KBM-7 (cell line): ENCODE measurements around the gene SYNRG.
A peak's percentile ranks its signal among the peaks of the same experiment; 100 is the strongest.
"Not testable (repeated sequence)": the region's sequence is repeated elsewhere in the genome, so short reads cannot be mapped to it uniquely, and the experiment has no call there.

Experiments
- DNase-seq: peaks from one replicate; pipeline ENCODE4 v3.0.0-alpha.2; 2015
- in situ Hi-C: fragments of 300-500 bp; cut with MboI; formaldehyde crosslinking; loops from 2 replicates; pipeline ENCODE4 v1.14.3; 2020; ENCODE audit warnings: low sequenced_read_pairs, low pct_unique_long_range_greater_than_20kb, mixed read lengths

The SYNRG gene

DNA sequence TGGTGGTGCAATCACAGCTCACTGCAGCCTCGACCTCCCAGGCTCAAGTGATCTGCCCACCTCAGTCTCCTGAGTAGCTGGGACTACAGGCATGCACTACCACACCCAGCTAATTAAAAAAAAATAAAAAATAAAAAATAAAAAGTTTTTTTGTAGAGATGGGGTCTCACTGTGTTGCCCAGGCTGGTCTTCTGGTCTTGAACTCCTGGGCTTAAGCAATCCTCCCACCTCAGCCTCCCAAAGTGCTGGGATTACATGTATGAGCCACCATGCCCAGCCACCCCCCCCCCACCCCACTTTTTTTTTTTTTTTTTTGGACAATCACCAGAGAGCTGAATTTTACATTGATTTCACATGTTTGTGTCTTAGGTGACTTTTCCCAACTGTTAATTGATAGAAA lies 97.6 kb downstream of the SYNRG start:
- in situ Hi-C loops, DNase-seq: not testable (repeated sequence)

DNA sequence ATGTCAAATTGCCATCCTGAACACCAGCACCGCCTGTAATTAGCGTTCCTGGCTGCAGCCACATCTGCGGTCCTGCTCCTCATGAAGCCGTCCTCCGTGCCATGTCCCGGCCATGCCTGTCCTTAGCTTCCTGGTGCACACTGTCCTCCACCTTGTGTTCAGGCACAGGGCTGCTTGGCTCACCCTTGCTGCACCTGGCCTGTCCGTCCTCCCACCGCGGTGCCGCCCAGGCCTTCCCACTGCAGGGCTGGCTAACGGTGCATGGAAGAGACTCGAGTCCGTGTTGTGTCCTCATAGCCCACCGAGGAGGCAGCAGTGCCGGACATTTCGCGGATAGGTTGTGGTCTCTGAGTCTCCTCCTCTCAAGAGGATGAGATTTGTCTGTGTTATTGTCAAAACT lies 99.2 kb downstream of the SYNRG start:
- in situ Hi-C loops: no loop called here
- DNase-seq: no peak

DNA sequence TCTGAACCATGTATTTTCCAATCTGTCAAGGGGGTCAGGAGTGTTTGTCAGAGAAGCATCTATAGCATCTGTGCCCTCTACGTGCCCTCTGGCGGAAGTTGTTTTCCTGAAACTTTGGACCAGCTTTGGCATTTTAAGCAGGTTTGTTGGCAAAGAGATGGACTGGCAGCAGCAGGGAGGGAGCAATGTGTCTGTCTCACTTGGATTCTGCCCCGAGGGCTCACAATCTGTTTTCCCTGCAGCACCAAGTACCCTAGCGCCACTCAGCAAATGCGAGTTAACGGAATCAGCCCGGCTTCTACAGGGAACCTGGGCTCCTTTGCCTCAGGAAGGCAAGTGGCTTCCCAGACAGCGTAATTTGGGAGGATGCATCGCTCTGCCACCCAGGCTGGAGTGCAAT lies 102.1 kb downstream of the SYNRG start:
- in situ Hi-C loops: no loop called here

DNA sequence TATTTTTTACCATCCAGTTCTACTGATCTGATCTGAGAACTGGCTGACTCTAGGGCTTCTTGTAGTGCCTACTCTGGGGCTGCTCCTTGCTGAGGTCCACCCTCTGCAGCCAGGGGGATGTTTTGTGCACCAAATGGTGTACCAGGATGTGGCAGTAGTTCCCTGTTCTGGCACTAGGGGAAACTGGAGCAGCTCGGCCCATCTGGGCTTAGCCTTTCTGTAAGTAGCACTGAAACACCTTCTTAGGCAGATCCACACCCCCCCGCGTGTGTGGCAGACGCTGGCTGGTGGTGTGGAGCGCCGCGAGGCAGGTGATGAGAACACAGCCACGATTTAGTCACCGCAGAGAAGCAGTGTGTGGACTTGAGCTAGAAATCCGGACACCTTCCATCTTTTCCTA lies 102.5 kb downstream of the SYNRG start:
- in situ Hi-C loops: no loop called here

More for the DNA sequence above, 102.1 kb downstream of the SYNRG start:
- no peak for DNase-seq

DNA sequence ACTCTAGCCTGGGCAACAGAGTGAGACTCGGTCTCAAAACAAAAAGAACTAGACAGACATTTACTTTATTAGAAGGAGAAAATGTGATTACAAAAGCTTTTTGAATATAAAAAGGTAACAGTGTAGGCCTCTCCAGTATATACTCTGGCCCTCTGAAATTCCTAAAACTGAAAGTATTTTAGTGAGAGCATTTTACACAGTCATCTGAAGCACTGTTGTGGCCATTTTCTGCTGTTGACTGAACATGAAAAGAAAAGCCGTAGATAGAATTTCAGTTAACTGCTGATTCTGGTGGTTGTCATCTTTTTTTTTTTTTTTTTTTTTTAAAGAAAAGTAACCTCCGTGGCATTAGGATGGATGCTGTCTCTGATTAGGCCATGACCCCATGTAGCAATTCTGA lies 103.9 kb downstream of the SYNRG start:
- in situ Hi-C loops: no loop called here

More for the DNA sequence above, 102.5 kb downstream of the SYNRG start:
- DNase-seq: peak; percentile 58

DNA sequence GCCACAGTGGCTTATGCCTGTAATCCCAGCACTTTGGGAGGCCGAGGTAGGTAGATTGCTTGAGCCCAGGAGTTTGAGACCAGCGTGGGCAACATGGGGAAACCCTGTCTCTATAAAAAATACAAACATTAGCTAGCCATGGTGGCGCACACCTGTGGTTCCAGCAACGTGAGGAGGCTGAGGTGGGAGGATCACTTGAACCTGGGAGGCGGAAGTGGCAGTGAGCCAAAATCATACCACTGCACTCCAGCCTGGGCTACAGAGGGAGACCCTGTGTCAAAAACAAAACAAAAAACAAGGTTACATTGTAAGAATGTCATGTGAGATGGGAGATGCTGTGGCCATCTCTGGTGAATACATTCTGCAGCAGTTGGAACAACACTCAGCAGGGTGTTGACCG lies 106.1 kb downstream of the SYNRG start:
- in situ Hi-C loops: no loop called here
- no peak for DNase-seq

More for the DNA sequence above, 103.9 kb downstream of the SYNRG start:
- DNase-seq: no peak

DNA sequence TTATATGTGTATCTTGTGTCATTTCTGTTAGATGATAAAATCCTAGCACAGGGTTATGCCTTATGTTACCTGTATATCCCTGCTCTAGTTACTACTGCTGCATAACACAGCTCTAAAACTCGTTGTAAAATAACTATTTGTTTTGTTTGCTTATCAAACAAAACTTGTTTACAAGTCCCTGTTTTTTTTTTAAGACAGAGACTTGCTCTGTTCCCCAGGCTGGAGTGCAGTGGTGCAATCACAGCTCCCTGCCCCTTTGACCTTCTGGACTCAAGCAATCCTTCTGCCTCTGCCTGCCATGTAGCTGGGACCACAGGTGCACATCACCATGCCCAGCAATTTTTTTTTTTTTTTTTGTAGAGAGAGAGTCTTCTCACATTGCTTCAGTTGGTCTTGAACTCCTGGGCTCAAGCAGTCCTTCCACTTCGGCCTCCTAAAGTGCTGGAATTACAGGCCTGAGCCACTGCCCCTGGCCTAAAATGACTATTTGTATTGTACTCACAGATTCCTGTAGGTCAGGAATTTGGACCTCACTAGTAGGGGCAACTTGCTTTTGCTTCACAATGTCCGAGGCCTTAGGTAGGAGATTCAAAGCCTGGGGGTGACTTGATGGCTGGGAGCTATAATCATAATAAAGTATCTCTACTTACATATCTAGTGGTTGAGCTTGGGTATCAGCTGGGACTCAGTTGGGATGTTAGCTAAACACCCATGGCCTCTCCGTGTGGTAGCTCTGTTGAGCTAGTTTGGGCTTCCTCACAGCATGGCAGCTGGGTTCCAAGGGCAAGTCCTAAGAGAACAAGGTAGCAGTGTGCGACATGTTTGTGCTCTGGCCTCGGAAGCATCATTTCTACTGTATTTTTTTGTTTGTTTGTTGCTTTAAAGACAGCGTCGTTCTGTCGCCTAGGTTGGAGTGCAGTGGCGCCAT lies 106.9 kb downstream of the SYNRG start:
- no peak for DNase-seq
- in situ Hi-C loops: no loop called here

DNA sequence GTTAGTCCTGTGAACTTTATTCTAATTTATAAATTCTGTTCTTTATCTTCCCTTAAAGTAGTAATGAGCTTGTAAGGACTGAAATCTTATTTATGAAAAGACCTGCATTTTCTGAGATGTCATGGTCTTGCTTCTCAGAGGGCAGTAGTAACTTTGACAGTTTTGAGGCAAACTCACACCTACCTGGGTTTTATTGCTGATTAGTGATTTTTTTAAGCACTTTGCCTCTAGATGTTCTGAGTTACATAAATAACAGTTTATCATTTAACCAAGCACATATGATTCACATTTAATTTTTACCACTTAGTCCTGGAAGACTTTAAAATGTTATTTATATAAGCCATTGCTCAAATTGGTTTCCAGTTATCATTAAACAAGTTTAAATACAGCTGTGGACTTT lies 108.8 kb downstream of the SYNRG start:
- in situ Hi-C loops: no loop called here
- DNase-seq: no peak

DNA sequence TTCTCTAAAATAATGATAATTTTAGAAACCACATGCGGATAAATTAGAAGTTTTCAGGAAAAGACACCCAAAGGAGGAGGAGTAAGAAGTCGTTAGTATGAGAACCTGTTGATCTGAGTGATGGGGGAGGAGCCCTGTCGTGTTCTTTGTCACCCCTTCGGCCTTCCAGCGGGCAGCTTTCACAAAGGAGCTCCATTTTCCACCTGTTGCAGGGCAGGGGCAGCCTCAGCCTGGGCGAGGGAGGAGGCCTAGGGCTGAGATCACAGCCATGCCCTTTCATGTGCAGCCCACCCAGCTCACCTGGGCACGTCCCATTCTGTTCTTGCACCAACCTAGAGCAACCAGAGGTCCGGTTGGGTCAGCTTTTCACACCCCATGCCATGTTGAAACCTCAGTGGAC lies 114.2 kb downstream of the SYNRG start:
- no peak for DNase-seq
- in situ Hi-C loops: no loop called here

DNA sequence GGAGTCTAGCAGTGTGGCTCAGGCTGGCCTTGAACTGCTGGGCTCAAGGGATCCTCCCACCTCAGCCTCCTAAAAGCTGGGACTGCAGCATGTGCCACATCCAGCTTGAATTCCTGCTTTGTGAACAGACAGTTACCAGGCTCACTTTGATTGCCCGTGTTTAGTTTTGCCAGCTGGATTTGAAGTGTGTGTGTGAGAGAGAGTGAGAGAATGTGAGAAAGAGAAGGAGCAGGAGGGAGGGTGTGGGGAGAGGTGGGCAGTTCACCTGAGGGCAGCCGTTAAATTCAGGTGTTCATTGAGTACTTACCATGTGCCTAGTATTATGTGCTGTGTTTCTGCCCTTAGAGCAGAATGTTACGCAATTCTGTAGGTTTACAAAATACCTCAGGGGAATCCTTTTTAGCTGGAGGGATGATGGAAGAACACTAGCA lies 114.8 kb downstream of the SYNRG start:
- in situ Hi-C loops: no loop called here
- DNase-seq: no peak

DNA sequence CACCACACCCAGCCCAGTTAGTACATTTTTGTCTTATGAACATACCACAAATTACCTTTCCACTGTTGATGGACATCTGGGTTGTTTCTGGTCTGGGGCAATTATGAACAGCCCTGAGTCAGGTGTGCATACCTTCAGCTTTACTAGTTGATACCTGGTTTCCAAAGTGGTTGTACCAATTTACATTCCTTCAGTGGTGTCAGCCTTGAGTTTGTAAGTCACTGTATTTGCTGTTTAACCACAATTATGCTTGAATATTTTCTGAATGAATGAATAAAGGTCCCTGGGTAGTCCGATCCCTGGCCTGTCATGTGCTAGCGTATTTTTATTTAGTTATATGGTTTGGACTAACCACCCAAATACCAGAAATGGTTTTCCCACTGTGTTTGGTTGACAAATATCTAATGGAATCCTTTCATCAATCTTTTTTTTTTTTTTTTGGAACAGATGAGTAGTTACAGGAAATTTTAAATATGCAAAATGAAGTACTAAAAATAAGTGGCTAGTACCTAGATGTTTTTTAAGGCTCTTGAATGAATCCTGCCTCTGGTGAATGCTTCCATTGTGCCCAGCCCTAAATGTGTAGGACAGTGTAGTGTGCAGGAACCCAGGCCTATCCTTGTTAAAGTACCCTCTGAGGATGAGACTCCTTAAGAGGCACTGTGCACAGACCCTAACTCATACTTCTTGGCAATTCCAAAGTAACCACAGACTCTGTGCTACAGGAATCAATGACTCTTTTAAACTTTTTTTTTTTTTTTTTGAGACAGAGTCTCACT lies 115.8 kb downstream of the SYNRG start:
- no peak for DNase-seq
- in situ Hi-C loops: no loop called here

DNA sequence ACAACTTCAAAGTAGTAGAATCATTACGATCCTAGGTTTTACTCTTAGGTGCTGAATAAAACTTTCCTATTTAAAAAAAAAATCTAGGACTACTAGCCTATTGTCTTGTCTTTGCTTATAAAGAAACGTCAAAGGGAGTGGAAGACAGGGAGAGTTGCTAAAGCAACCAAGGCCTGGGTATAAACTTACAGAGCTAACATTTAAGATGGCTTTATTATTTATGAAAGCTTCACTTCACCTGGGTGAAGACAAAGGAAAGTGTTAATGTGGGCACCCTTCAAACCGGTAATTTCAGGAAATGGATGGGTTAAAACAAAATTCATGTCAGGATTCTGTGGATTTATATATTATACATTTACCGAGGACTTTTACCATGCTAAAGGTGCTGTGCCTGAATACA lies 117.1 kb downstream of the SYNRG start:
- peak; percentile 38 for DNase-seq
- in situ Hi-C loops: no loop called here

DNA sequence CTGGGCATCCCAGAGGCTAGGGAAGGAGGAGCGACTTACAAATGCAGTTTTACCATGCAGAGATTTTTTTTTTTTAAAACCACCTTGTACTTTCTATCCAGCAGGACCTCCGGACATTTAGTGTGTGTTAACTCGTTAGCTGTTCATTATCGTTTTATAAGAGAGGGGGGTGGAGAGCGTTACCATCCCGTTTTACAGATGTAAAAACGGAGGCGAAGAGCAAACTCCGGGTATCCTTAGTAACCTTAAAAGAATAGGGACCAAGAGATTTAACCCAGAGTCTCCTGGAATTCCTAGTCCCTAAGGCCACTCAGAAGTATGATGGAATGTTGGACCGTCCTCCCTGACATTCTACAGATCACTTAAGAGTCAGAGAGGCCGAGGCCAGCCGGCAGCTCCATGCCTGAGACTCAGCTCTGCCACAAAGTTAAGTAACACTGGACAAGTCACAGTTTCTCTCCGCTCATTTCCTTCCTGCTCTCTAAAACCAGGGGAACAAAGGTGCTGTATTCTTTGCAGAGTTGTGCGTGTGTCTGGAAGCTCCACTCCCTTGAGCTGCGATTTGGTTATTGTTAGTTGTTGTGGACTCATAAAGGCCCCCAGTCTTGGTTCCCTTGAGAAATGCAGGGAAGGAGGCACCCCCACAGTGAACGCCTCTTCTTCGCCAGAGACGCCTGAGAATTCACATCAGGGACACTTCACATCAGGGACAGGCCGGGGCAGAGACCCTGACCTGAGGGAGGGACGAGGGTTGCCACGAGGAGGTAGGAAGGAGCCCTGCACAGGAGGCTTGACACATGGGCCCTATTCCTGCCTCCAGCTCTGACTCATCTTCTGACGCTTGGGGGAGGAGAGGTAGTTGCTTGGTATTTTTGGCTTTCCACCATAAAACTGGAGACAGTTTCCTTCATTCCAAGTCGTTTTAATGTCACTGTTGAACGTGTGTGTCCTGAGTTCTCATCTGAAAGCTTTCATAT lies 118.3 kb downstream of the SYNRG start:
- in situ Hi-C loops: no loop called here
- peak; percentile 88 for DNase-seq

DNA sequence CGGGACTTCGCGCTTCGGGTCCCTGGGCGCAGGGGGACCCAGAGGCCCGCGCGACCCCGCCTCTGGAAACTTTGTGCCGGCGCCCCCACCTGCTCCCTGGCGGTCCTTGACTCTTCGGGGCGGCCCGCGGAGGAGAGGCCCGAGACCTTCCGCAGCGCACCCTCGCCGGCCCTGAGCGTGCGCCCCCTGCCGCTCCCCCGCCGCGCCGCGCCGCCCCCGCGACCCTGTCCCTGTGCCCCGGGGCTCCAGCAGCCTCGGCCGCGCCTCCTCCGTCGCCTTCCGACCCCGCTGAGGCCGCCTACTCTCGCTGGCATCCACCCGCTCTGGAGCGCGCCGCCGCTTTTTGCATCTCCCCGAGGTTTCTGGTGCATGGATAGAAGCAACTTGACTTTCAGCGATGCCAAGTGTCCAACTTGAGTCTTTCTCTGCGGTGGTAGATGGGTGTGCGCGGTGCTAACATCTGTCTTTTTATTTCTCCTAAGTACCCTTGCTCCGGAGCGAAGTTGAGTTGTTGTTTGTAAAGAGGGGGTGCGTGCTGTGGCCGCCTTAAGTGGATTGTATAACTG lies 119.1 kb downstream of the SYNRG start:
- DNase-seq: peak; percentile 61
- in situ Hi-C loops: no loop called here

DNA sequence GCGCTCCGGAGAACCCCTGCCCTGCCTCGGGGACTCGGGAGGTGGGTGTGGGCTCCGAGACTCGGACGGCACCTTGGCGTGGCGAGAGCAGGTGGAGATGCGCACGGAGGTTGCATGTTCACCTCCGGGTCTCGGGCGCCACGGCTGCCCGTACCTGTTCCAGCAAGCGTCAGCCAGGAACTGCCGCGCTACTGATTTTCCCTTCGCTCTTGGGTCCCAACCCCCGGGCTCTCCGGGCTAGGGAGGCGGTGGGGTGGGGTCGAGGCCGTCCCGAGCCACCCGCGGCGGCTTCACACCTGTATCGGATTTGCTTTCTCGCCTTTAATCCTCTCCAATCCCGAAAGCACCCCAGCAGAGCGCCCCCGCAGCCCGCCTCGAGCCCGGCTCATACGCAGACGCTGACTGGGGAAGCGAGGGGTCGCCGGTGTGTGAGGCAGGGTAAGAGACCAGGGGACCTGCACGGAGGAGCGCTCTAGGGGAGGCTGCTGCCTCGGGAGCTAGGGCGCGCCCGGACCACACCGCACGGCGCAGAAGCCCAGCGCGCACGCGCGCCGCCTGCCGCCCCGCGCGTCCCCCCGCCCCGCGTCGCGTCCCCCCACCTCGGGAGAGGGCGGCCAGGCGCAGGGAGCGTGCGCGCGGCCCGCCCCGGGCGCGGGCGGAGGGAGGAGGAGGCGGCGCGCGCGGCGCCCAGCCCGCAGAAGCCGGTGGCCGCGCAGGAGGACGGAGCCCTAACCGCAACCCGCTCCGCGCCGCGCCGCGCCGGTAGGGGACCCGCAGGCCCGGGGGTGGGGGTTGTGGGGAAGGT lies 119.8 kb downstream of the SYNRG start, which contains the start of gene DUSP14:
Gene DUSP14 (plus strand): TSS at position 695 of the 805 bp plus-strand sequence. CDS start 22,382 bp downstream, outside the sequence.
- in situ Hi-C loops: no loop called here
- peak; percentile 69 for DNase-seq

DNA sequence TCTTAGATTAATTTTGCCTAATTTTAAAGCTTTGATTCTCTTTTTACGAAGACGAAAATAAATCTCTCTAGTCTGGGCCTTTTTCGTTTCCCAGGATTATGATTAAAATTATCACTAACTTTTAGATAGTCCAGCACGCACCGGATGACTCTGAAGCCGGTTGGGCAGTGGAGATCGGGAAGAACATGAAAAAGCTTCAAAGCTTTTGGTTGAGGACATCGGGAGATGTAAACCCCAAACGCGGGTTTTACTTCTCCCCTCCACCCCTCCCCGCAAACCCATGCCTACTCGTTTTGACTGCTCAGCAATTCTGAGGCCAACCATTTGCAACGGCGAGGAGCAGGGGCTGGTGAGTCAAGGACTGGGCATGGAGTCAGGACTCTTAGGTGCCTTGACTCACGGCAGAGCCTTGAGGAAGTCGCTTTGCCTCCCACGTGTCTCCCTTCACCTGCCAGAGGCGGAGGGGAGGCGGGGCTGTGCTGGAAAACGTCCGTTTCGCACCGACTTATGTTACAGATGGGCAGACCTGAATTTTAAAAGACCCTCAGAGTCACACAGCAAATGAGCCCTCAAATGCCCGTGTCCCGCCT lies 120.5 kb downstream of the SYNRG start:
- in situ Hi-C loops: no loop called here
- peak; percentile 64 for DNase-seq

DNA sequence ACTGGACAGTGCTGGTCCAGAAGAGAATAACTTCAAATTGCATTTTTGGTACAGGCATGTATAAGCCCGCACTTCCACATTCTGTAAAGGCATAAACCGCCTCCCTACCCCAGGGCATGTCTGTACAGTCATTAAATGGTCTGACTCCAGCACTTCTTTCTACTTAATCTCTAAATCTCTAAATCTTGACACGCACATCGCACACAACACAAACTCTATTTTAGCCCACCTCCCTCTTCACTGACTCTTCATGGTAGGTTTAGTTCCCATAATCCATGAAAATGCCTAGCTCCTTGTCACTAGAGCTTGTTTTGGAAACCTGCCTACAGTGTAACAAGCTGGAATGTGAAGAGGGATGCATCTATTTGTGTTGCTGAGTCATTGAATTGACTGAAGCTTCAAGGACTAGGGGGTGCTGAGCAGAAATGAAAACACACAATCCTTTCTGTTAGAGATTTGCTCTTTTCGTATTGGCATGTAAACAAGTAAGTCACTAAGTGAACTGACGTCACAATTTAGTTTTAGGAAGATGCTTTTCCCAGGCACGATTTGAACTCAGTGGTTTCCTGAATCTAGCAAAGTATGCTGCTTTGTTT lies 121.1 kb downstream of the SYNRG start:
- in situ Hi-C loops: no loop called here
- DNase-seq: peak; percentile 81
